Testis (tissue), 2 donors: Measurements from ENCODE around the gene PPARG.

ENCODE experiments used
- CTCF ChIP-seq, 3 experiments: fragments of 450-650 bp in 2 of 3; fragments of 200-600 bp in 1 of 3; sonication (generic) in 1 of 3; IDR thresholded peaks; one replicate each; pipeline ENCODE4 v1.5.1; 2016 to 2019; ENCODE audit warnings: antibody characterized with exemption in 3 of 3, mild to moderate bottlenecking in 2 of 3, moderate library complexity in 1 of 3
- POLR2A ChIP-seq: fragments of 450-650 bp; IDR thresholded peaks from one replicate; pipeline ENCODE4 v1.6.1; 2017; ENCODE audit warnings: antibody characterized with exemption, mild to moderate bottlenecking, moderate library complexity

DNA sequence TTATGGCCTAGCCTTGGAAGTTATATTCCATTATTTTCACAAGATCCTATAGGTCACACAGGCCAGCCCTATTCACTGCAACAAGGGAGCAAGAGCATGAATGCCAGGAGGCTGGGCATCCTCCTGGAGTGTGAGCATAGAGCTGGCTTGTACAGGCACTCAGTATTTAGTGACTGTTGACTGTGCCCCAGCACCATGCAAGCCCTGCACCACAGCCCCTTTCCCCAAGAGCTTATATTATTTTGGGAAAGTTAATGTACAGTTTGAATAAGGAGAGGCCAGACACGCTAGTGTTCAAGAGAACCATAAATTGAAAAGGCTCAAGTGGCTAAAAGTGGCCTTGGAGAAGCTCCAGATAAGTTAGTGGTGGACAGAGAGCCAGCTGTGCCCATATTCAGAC lies 163.1 kb downstream of the PPARG start:
- TF ChIP-seq CTCF (IDR thresholded peaks at IDR 0.05) (no peak), POLR2A (no peak)
